Stimulated activated CD8-positive, alpha-beta memory T cell treated with anti-CD3 and anti-CD28 coated beads, Interleukin-7, amount 100 ng/mL, for 1 hour (primary cell): Measurements from ENCODE around the gene FZD7.

Source experiments
- DNase-seq, 2 donors: peaks; one replicate each; pipeline ENCODE4 v3.0.0-alpha.2; 2020; ENCODE audit warnings: low read depth in 2 of 2

FZD7 gene

DNA sequence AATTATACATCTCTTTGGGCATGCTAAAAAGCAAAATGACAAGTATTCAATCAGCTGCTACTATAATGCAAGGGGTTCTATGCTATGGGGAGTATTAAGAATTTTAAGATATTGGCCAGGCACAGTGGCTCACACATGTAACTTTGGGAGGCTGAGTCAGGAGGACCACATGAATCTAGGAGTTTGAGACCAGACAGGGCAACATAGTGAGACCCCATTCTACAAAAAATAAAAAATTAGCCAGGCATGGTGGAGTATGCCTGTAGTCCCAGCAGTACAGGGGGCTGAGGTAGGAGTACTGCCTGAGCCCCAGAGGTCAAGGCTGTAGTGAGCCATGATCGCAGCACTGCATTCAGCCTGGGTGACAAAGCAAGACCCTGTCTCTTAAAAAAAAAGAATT, 33.9 kb downstream of the FZD7 start:
- no peak for DNase-seq

- no peak for DNase-seq
Measured at GRCh38 chr2:202069170-202070067, 35.8 kb downstream of the FZD7 start.

DNA sequence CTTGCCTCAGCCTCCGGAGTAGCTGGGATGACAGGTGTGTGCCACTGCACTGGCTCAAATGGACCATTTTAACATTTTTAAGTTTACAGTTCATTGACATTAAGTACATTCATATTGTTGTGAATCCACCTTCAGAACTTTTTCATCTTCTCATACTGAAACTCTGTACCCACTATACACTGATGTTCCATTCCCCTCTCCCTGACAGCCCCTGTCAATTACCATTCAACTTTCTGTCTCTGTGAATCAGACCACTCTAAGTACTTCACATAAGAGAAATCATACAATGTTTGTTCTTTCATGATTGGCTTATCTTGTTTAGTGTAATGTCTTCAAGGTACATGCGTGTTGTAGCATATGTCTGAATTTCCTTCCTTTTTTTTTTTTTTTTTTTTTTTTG, 37.5 kb downstream of the FZD7 start:
- no peak for DNase-seq

DNA sequence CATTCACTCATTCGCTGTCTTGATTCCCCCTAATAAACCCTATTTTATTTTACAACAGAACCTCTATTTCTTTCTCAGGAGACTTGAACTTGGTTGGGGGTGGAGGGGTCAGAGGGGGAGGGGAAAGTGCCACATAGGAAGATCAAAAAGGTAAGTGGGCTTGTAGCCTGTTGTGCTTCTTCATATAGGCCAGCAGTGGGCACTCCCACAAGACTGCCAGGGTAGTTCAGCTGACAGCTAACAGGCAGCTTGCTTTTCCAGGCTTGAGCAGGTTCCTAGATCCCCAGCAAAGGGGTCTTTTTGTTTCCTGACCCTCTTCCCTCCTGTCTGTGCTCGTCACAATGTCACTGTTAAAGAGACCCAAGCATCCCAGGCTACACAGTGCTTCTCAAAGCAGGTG, 38.6 kb downstream of the FZD7 start:
- DNase-seq = no peak

DNA sequence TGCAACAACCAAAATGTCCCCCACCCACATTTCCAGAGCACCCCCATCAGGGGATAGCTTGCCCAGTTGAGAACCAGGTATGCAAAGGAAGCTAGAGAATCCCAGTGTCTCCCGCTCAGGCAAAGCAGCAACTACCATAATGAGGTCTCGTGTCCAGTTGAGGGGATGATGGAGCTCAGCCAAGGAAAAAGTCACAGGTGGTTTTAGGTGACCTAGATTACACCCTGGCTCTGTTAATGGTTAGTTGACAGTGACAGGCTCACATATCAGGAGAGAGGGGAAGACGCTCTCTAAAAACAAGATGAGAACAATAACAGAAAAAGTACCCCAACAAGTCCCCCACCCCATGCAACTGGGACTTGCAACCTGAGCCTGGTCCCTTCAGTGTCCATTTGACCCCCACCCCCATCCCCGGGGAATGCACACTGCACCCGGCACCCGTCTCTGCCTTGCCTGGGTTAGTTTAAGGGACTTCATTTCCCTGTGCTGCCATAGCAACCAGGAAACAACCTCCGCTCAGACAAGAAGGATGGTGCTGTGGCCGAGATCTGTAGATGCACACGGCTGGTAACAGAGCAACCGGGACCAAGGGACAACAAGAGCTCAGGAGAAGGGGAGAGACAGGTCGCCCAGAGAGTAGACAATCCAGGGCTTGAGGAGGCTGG, 39.2 kb downstream of the FZD7 start, which contains the start of gene KIAA2012:
TSS of gene KIAA2012 (plus strand) at position 519 of the 665 bp plus-strand sequence. CDS start 373 bp downstream, outside the sequence.
- no peak for DNase-seq

GRCh38 chr2:202074324-202074723, 40.7 kb downstream of the FZD7 start:
- no peak for DNase-seq

- no peak for DNase-seq
Measured at GRCh38 chr2:202079310-202079709, 45.7 kb downstream of the FZD7 start.

DNA sequence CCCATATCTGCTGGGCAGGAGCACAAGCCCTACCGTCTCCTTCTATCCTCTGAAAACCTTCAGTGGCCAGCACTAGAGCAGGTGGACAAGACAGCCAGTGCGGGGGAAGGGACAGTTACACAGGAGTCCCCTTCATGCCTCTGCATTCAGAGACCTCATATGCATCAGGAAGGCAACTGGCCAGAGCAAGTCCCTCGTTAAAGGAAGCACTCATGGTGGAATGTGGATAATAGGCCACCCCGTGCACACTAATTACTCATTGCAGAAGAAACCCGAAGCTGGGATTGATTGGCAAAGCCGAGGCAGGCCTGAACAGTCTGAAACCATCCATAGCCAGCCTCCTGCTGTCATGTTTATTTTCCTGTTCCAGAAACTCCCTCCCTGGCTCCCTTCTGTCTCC, 50.6 kb downstream of the FZD7 start:
- no peak for DNase-seq
